NCI-H1417 treated with DMSO at 0.1 percent for 48 hours (cell line): Measurements from ENCODE around the gene VPS4A.

ENCODE experiments used
- DNase-seq: peaks from one replicate; lab custom pipeline; 2025; lab: John Stamatoyannopoulos, UW

Gene VPS4A

GRCh38 chr16:69366431-69366830 lies 55.3 kb downstream of the VPS4A start:
- no peak for DNase-seq

DNA sequence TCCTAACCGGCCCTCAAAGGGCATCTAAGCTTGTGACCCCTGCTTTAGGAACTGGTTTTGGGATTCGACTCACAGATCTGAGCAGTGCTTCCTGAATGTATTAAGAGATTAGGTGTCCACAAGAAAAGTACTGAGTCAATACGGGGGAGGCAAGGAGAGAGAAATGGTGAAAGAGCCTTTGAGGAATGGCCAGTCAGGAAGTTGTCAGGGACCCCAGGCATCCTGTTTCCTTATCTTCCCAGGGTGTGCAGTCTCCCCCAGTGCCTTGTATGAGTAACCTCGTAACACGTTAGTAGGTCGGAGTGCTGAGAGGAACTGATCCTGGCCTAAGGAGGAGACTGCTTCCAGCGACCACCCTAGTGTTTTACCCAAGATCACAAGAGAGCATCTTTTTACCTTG lies 56.8 kb downstream of the VPS4A start:
- no peak for DNase-seq

GRCh38 chr16:69368866-69369265 lies 57.7 kb downstream of the VPS4A start:
- no peak for DNase-seq

DNA sequence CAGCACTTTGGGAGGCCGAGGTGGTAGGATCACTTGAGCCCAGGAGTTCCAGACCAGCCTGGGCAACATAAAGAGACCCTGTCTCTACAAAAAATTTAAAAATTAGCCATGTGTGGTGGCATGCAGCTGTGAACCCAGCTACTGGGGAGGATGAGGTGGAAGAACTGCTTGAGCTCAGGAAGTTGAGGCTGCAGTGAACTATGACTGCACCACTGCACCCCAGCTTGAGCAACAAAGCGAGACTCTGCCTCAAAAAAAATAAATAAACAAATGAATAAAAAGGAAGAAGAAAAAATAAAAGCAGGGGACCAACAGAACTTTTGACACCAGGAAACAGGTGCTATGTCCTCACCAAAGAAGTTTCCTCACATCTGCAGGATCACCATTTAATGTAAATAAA lies 60.4 kb downstream of the VPS4A start:
- no peak for DNase-seq

GRCh38 chr16:69373019-69373418 lies 61.9 kb downstream of the VPS4A start:
- DNase-seq = no peak
